ENCODE measurements around the gene FIS1.

FIS1 gene

DNA sequence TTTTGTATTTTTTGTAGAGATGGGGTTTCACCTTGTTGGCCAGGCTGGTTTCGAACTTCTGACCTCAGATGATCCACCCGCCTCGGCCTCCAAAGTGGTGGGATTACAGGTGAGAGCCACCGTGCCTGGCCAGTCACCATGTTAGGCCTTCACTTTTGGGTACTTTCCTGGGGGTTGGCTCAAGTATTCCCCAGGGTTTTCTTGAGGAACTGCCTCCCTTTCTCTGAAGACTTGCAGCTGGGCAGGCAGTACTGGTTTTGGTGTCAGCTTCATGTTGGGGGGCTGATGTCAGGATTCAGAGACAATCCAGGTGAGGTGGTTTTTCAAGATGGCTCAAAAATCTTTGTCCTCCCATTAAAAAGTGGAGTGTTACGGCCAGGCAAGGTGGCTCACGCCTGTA, 19.2 kb downstream of the FIS1 start:
- ATAC-seq, result no peak
- Mint-ChIP-seq H3K27ac (no peak overlapping the region), H3K9me3 (no peaks in the 10 kb centered on the region), H3K27me3 (no peaks in the 10 kb centered on the region), H3K36me3 (peaks cover 61% of the 10 kb centered on the region), H3K4me3 (no peak overlapping the region), H3K4me1 (peaks cover 16% of the 10 kb centered on the region)

GRCh38 chr7:101223528-101223927, 21.4 kb downstream of the FIS1 start:
- Mint-ChIP-seq H3K27ac (no peak overlapping the region), H3K9me3 (no peaks in the 10 kb centered on the region), H3K4me1 (peaks cover 31% of the 10 kb centered on the region), H3K27me3 (no peaks in the 10 kb centered on the region), H3K36me3 (peaks cover 52% of the 10 kb centered on the region), H3K4me3 (no peak overlapping the region)
- peak; percentile 34 for ATAC-seq

GRCh38 chr7:101222275-101222830, 22.5 kb downstream of the FIS1 start:
- peaks cover 37% of the 10 kb centered on the region for H3K4me1 Mint-ChIP-seq

DNA sequence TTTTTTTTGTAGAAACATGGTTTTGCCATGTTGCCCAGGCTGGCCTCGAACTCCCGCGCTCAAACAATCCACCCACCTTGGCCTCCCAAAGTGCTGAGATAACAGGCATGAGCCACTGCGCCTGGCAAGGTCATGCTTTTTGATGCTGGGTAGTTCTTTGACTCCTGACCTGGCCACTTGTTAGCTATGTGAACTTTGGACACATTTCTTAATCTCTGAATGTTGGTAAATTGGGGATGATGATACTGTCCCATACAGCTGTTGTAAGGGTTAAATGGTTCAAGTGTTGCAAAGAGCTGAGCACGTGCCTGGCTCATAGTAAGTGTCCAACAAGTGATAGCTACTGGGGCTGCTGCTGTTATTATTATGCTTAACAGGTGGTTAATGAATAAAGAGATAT, 24.6 kb downstream of the FIS1 start:
- H3K27me3 Mint-ChIP-seq, result no peaks in the 10 kb centered on the region
- no peak overlapping the region for H3K27ac Mint-ChIP-seq
- H3K9me3 Mint-ChIP-seq, result no peaks in the 10 kb centered on the region
- no peak overlapping the region for H3K4me3 Mint-ChIP-seq
- H3K36me3 Mint-ChIP-seq, result peaks cover 53% of the 10 kb centered on the region
- peaks cover 52% of the 10 kb centered on the region for H3K4me1 Mint-ChIP-seq
- ATAC-seq, result no peak

More at GRCh38 chr7:101222275-101222830, 22.5 kb downstream of the FIS1 start:
- H3K27me3 Mint-ChIP-seq, result no peaks in the 10 kb centered on the region
- no peak overlapping the region for H3K27ac Mint-ChIP-seq
- H3K4me3 Mint-ChIP-seq, result no peak overlapping the region
- no peaks in the 10 kb centered on the region for H3K9me3 Mint-ChIP-seq
- peaks cover 49% of the 10 kb centered on the region for H3K36me3 Mint-ChIP-seq
- ATAC-seq, result no peak

- Mint-ChIP-seq H3K27me3 (no peaks in the 10 kb centered on the region), H3K9me3 (no peaks in the 10 kb centered on the region)
Observed at GRCh38 chr7:101218236-101219125, 26.4 kb downstream of the FIS1 start.

GRCh38 chr7:101217388-101218235, 27.3 kb downstream of the FIS1 start, which contains the start of the genes PLOD3 and ZNHIT1:
TSS of gene PLOD3 (minus strand) at chr7:101217581. CDS start at chr7:101217274, 307 bp downstream.
TSS of gene ZNHIT1 (plus strand) at chr7:101218165. CDS start at chr7:101218196, 31 bp downstream.
- H3K9me3 Mint-ChIP-seq, result no peaks in the 10 kb centered on the region
- ATAC-seq, result peak; percentile 88
- H3K4me1 Mint-ChIP-seq, result peaks cover 52% of the 10 kb centered on the region
- peaks cover 39% of the 10 kb centered on the region for H3K36me3 Mint-ChIP-seq
- H3K27ac Mint-ChIP-seq, result peak within 1 kb of the TSS; percentile 94
- no peaks in the 10 kb centered on the region for H3K27me3 Mint-ChIP-seq
- H3K4me3 Mint-ChIP-seq, result peak within 1 kb of the TSS; percentile 98

More at GRCh38 chr7:101218236-101219125, 26.4 kb downstream of the FIS1 start:
- Mint-ChIP-seq H3K4me3 (peak overlapping the region; percentile 98), H3K27ac (peak overlapping the region; percentile 94), H3K36me3 (peaks cover 47% of the 10 kb centered on the region), H3K4me1 (peaks cover 52% of the 10 kb centered on the region)
- no peak for ATAC-seq

DNA sequence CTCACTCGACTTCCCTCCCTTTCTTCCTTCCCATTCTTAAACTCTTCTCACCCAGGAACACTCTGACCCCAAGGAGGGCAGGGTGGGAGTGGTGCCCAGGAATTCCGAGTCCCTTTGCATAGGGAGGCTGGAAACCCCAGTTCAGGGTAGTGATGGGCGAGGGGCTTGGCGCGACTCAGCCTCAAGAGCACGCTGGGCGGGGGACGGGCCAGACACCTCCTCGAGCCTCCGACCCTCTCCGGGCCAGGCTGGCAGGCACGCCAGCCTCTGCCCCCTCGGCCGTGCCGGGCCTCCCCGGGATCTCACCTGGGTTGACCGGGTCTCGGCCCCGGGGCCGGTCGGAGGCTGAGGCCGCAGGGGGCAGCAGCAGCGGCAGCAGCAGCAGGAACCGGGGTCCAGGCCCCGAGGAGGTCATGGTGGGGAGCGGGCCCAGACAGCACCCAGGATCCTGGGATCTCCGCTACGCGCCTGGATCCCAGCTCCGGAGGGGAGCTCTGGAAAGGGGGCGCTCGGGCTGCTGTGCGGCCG, 28.0 kb downstream of the FIS1 start:
- ATAC-seq, result peak; percentile 38
- peaks cover 47% of the 10 kb centered on the region for H3K4me1 Mint-ChIP-seq
- peaks cover 37% of the 10 kb centered on the region for H3K36me3 Mint-ChIP-seq

GRCh38 chr7:101216001-101216859, 28.7 kb downstream of the FIS1 start:
- peak overlapping the region; percentile 94 for H3K27ac Mint-ChIP-seq
- no peaks in the 10 kb centered on the region for H3K27me3 Mint-ChIP-seq
- H3K36me3 Mint-ChIP-seq, result peaks cover 38% of the 10 kb centered on the region
- H3K4me3 Mint-ChIP-seq, result peak overlapping the region; percentile 98
- peak; percentile 1 for ATAC-seq
- H3K4me1 Mint-ChIP-seq, result peaks cover 40% of the 10 kb centered on the region
- no peaks in the 10 kb centered on the region for H3K9me3 Mint-ChIP-seq

More for the DNA sequence above, 28.0 kb downstream of the FIS1 start:
- peak overlapping the region; percentile 98 for H3K4me3 Mint-ChIP-seq
- no peaks in the 10 kb centered on the region for H3K9me3 Mint-ChIP-seq
- H3K27me3 Mint-ChIP-seq, result no peaks in the 10 kb centered on the region
- peak overlapping the region; percentile 94 for H3K27ac Mint-ChIP-seq

DNA sequence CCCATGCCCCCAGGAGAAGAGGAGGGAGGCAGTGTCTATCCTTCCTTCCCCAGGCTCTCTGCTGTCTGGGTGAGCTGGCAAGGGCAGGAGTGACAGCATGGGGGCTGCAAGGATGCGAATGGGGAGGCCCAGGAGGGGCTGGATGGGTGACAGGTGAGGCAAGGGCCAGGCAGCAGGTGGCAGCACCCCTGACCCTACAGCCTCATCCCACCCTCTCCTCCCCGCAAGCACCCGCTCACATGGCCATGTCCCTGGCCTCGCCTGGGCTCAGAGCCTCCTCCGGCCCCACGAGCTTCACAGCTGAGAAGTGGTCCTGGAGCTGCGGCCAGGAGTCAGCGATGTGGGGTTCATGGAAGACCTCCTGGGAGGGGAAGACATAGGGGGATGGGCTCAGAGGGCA, 32.9 kb downstream of the FIS1 start:
- Mint-ChIP-seq H3K4me3 (no peak overlapping the region), H3K27ac (no peak overlapping the region), H3K9me3 (no peaks in the 10 kb centered on the region), H3K27me3 (no peaks in the 10 kb centered on the region), H3K4me1 (peaks cover 15% of the 10 kb centered on the region), H3K36me3 (peaks cover 64% of the 10 kb centered on the region)
- ATAC-seq, result no peak

GRCh38 chr7:101211501-101211900, 33.4 kb downstream of the FIS1 start:
- Mint-ChIP-seq H3K4me1 (peaks cover 10% of the 10 kb centered on the region), H3K27ac (no peak overlapping the region), H3K9me3 (no peaks in the 10 kb centered on the region), H3K4me3 (no peak overlapping the region), H3K27me3 (no peaks in the 10 kb centered on the region), H3K36me3 (peaks cover 66% of the 10 kb centered on the region)
- ATAC-seq, result peak; percentile 25

DNA sequence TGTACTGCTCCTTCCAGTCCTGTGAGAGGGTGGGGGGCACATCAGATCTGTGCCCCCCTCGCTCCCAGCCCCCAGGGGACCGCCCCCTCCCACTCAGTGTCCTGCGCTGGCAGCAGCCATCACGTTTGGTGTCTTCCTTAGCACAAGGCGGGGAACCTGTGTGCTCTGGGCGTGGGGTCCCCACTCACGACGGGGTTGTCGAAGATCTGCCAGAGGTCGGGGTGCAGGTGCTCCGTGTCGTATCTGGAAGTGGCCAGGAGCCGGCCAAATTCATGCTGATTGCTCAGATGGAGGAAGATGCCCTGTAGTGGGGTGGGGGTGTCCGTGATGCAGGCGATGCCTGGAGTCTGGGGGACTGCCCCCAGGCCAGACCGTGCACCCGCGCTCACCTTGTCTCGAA, 34.7 kb downstream of the FIS1 start:
- H3K4me1 Mint-ChIP-seq, result no peaks in the 10 kb centered on the region

GRCh38 chr7:101208794-101209193, 36.1 kb downstream of the FIS1 start:
- no peak overlapping the region for H3K4me3 Mint-ChIP-seq
- H3K27ac Mint-ChIP-seq, result no peak overlapping the region
- peaks cover 3% of the 10 kb centered on the region for H3K4me1 Mint-ChIP-seq
- H3K36me3 Mint-ChIP-seq, result peaks cover 52% of the 10 kb centered on the region
- no peaks in the 10 kb centered on the region for H3K27me3 Mint-ChIP-seq
- ATAC-seq, result no peak
- H3K9me3 Mint-ChIP-seq, result no peaks in the 10 kb centered on the region

More for the DNA sequence above, 34.7 kb downstream of the FIS1 start:
- Mint-ChIP-seq H3K9me3 (no peaks in the 10 kb centered on the region), H3K36me3 (peaks cover 63% of the 10 kb centered on the region), H3K27ac (no peak overlapping the region), H3K4me3 (no peak overlapping the region), H3K27me3 (no peaks in the 10 kb centered on the region)
- no peak for ATAC-seq

- no peak overlapping the region for H3K4me3 Mint-ChIP-seq
- H3K27ac Mint-ChIP-seq, result no peak overlapping the region
- peaks cover 5% of the 10 kb centered on the region for H3K27me3 Mint-ChIP-seq
- H3K36me3 Mint-ChIP-seq, result peaks cover 52% of the 10 kb centered on the region
- peaks cover 14% of the 10 kb centered on the region for H3K4me1 Mint-ChIP-seq
- ATAC-seq, result no peak
- no peaks in the 10 kb centered on the region for H3K9me3 Mint-ChIP-seq
Observed at GRCh38 chr7:101207459-101207858, 37.4 kb downstream of the FIS1 start.

DNA sequence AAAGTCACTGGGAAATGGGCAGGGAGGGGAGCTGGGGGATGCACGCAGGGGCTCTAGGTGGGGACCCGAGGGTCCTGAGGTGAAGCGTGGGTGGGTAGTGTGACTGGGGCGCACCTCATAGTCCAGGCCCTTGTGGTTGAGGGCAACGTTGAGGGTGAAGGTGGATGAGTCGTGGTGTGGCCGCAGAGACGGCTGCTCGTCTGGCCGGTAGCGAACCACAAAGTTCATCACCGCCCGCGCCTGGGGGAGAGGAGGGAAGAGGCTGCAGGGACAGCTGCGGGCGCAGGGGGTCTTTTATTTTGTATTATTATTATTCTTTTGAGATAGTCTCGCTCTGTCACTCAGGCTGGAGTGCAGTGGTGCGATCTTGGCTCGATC, 38.2 kb downstream of the FIS1 start:
- Mint-ChIP-seq H3K27me3 (peaks cover 13% of the 10 kb centered on the region), H3K36me3 (peaks cover 44% of the 10 kb centered on the region), H3K9me3 (no peaks in the 10 kb centered on the region), H3K4me1 (peaks cover 15% of the 10 kb centered on the region), H3K27ac (no peak overlapping the region), H3K4me3 (no peak overlapping the region)
- no peak for ATAC-seq
